RWPE1 (cell line): ENCODE measurements around the gene CCNI.

Experiments used
- CTCF ChIA-PET: fragments of 350-600 bp; sonication (Branson Sonifier 250); formaldehyde crosslinking; extraction: SDS; loops from one replicate; lab custom pipeline; 2021; lab: Yijun Ruan, JAX
- POLR2A ChIA-PET: fragments of 400-600 bp; formaldehyde crosslinking; extraction: SDS; loops from one replicate; lab custom pipeline; 2020; ENCODE audit warnings: antibody characterized with exemption; ENCODE audit not compliant: low non-redundant PET; lab: Yijun Ruan, JAX
- DNase-seq: peaks from one replicate; pipeline ENCODE4 v3.0.0; 2012; ENCODE audit warnings: low spot score
- H3K27ac ChIP-seq: fragments of 450-650 bp; 2 replicates; pipeline ENCODE4 v1.5.1; 2017
- CTCF ChIP-seq: fragments of 450-650 bp; conservative IDR thresholded peaks from 2 replicates; pipeline ENCODE4 v1.5.1; 2017; ENCODE audit warnings: low read depth, mild to moderate bottlenecking

The CCNI gene

GRCh38 chr4:77006753-77007353, 68.9 kb downstream of the CCNI start:
- POLR2A ChIA-PET: no interaction called here
- CTCF ChIA-PET: no interaction called here
- no peak for DNase-seq
- no peak for TF ChIP-seq CTCF
- peak overlapping the region; percentile 54; the same call in 1 of the 2 replicates for H3K27ac ChIP-seq

DNA sequence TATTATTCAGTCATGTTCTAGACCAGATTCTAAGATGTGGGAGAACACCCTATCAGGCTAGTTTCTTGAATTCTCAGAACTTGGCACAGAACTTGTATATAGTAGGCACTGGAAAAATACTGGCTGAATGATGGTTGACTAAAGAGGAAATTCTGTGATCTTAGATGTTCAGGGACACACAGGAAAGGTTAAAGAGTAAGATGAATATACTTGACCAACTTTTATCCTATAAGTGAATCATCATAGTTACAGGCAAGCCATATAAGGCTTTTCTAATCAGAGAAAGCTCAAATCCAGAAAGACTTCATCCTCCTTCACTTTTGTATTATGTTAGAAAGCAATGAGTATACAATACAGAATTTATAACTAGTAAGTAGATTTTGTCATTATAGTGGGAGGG, 72.4 kb downstream of the CCNI start:
- H3K27ac ChIP-seq: no peak overlapping the region
- DNase-seq: no peak
- CTCF ChIA-PET: no interaction called here
- TF ChIP-seq CTCF: no peak
- POLR2A ChIA-PET: no interaction called here

- ChIA-PET CTCF (no interaction called here), POLR2A (no interaction called here)
- no peak for TF ChIP-seq CTCF
- no peak overlapping the region for H3K27ac ChIP-seq
- DNase-seq: no peak
These were observed 73.3 kb downstream of the CCNI start for GRCh38 chr4:77002321-77003107.

DNA sequence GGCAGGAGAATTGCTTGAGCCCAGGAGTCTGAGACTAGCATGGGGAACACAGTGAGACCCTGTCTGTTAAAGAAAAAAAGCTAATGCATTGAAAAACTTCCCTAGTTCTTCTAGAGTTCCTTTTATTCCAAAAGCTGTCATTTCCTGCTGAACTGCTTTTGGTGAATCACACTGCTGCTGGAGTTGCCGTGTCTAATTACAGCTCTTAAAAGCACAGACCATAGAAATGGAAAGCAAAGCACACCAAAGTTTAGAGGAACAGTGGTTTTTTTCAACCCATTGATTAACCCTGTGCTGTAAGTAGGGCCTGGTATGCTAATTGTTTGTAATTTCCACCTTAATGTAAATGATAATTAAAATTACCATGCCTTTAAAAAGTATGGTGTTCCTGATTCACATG, 73.9 kb downstream of the CCNI start:
- CTCF ChIA-PET: no interaction called here
- H3K27ac ChIP-seq: no peak overlapping the region
- DNase-seq: peak; percentile 30
- no peak for TF ChIP-seq CTCF
- POLR2A ChIA-PET: no interaction called here

GRCh38 chr4:76998251-76998901, 77.4 kb downstream of the CCNI start:
- CTCF ChIA-PET: interaction anchor here (0.6 kb wide), 1 partner anchor 9 kb away, joined by 3 read pairs; no protein-coding TSS in a partner anchor
- no peak for TF ChIP-seq CTCF
- POLR2A ChIA-PET: no interaction called here
- no peak for DNase-seq
- no peak overlapping the region for H3K27ac ChIP-seq

- DNase-seq: no peak
- no peak overlapping the region for H3K27ac ChIP-seq
- TF ChIP-seq CTCF: no peak
- POLR2A ChIA-PET: no interaction called here
- CTCF ChIA-PET: interaction anchor here (0.6 kb wide), 1 partner anchor 444 kb away, joined by 3 read pairs; no protein-coding TSS in a partner anchor
These were observed 78.3 kb downstream of the CCNI start for GRCh38 chr4:76997532-76997931.
